SU-DHL-6 (cell line): ENCODE data around the gene CLTC.

Experiments used
- EZH2phosphoT487 ChIP-seq: fragments of 200-600 bp; sonication (generic), shearing (Covaris generic); conservative IDR thresholded peaks from 2 replicates; pipeline ENCODE4 v1.6.1; 2018; ENCODE audit warnings: mild to moderate bottlenecking, antibody characterized with exemption, low read length, moderate library complexity, mixed read lengths
- TF ChIP-seq, protein P1 (sequence below): fragments of 200-600 bp; sonication (generic); IDR thresholded peaks from one replicate; pipeline ENCODE4 v1.5.1; 2017; ENCODE audit warnings: antibody characterized with exemption, mild to moderate bottlenecking, low read length, moderate library complexity; ENCODE audit not compliant: insufficient read depth, poor library complexity, severe bottlenecking

DNA sequence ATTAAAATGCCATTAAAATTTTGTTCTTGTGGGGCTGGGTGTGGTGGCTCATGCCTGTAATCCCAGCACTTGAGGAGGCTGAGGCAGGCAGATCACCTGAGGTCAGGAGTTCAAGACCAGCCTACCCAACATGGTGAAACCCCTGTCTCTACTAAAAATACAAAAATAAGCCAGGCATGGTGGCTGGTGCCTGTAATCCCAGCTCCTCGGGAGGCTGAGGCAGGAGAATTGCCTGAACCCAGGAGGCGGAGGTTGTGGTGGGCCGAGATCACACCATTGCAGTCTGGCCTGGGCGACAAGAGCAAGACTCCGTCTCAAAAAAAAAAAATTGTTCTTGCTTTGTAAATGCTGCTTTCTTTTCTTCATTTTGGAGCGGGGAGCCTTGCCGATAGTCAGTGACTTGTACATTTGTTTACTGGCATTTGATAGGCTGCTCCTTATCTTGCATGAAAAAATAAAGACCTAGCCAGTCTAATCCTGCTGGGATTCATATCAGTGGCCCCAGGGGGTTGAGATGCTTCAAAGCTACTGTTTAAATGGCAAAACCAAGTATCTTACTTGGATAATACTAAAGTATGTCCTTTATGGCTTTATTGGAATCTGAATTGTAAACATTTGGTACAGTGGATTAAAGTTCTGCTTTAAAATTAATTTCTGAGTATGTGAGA lies 3.3 kb upstream of the CLTC start:
- TF ChIP-seq, protein P1, sequence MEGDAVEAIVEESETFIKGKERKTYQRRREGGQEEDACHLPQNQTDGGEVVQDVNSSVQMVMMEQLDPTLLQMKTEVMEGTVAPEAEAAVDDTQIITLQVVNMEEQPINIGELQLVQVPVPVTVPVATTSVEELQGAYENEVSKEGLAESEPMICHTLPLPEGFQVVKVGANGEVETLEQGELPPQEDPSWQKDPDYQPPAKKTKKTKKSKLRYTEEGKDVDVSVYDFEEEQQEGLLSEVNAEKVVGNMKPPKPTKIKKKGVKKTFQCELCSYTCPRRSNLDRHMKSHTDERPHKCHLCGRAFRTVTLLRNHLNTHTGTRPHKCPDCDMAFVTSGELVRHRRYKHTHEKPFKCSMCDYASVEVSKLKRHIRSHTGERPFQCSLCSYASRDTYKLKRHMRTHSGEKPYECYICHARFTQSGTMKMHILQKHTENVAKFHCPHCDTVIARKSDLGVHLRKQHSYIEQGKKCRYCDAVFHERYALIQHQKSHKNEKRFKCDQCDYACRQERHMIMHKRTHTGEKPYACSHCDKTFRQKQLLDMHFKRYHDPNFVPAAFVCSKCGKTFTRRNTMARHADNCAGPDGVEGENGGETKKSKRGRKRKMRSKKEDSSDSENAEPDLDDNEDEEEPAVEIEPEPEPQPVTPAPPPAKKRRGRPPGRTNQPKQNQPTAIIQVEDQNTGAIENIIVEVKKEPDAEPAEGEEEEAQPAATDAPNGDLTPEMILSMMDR = no peak
- TF ChIP-seq EZH2phosphoT487 = no peak
